Spleen (tissue), 11 donors: ENCODE measurements around the gene SYCN. TPM values are rescaled to one million over a fixed set of nuclear protein-coding genes. Genes with fewer than 3 reads are reported as not detected.

ENCODE experiments used
- DNase-seq: peaks from one replicate; pipeline ENCODE4 v3.0.0-alpha.2; 2020
- H3K27ac ChIP-seq, 8 donors: fragments of 200-600 bp; sonication (generic) in 7 of 8; 1 replicate in 4 of 8; 2 replicates in 4 of 8; pipeline versions ENCODE4 v1.5.0 to v1.8.0; 2016 to 2021; ENCODE audit warnings: inconsistent platforms in 4 of 8, mild to moderate bottlenecking in 4 of 8, moderate library complexity in 1 of 8
- H3K27me3 ChIP-seq, 7 donors: fragments of 200-600 bp; sonication (generic) in 6 of 7; replicated peaks in 1 of 7; 1 replicate in 4 of 7; 2 replicates in 3 of 7; pipeline versions ENCODE4 v1.5.0 to v1.8.0; 2016 to 2021; ENCODE audit warnings: inconsistent platforms in 3 of 7, mild to moderate bottlenecking in 1 of 7
- H3K36me3 ChIP-seq, 6 donors: fragments of 200-600 bp; sonication (generic) in 5 of 6; 1 replicate in 4 of 6; 2 replicates in 2 of 6; pipeline versions ENCODE4 v1.5.0 to v1.8.0; 2016 to 2021; ENCODE audit warnings: inconsistent platforms in 2 of 6
- H3K4me1 ChIP-seq, 6 donors: fragments of 200-600 bp; sonication (generic) in 5 of 6; 1 replicate in 3 of 6; 2 replicates in 3 of 6; pipeline versions ENCODE4 v1.5.0 to v1.8.0; 2016 to 2021; ENCODE audit warnings: inconsistent platforms in 3 of 6
- H3K4me3 ChIP-seq, 8 donors: fragments of 200-600 bp; sonication (generic) in 7 of 8; 1 replicate in 4 of 8; 2 replicates in 4 of 8; pipeline versions ENCODE4 v1.5.0 to v1.8.0; 2016 to 2021; ENCODE audit warnings: inconsistent platforms in 4 of 8, mild to moderate bottlenecking in 4 of 8, moderate library complexity in 2 of 8
- H3K9me3 ChIP-seq, 8 donors: fragments of 200-600 bp; sonication (generic) in 7 of 8; 1 replicate in 4 of 8; 2 replicates in 4 of 8; pipeline versions ENCODE4 v1.5.0 to v1.8.0; 2016 to 2021; ENCODE audit warnings: inconsistent platforms in 4 of 8
- CTCF ChIP-seq, 11 experiments: fragments of 200-600 bp in 7 of 11; fragments of 450-650 bp in 4 of 11; sonication (generic) in 4 of 11; IDR thresholded peaks in 8 of 11; conservative IDR thresholded peaks in 3 of 11; 1 replicate in 7 of 11; 2 replicates in 4 of 11; pipeline versions ENCODE4 v1.4.0 to v1.8.0; 2016 to 2021; ENCODE audit warnings: antibody characterized with exemption in 11 of 11, inconsistent platforms in 4 of 11, mild to moderate bottlenecking in 1 of 11
- POLR2A ChIP-seq, 3 donors: fragments of 450-650 bp; IDR thresholded peaks; one replicate each; pipeline ENCODE4 v1.5.1; 2017; ENCODE audit warnings: antibody characterized with exemption in 3 of 3, mild to moderate bottlenecking in 1 of 3
- POLR2AphosphoS5 ChIP-seq, 3 donors: sonication (generic); formaldehyde crosslinking; IDR thresholded peaks; one replicate each; pipeline ENCODE4 v1.5.1; 2017; ENCODE audit warnings: antibody characterized with exemption in 3 of 3
- WGBS, 5 donors: extraction: QIAGEN DNeasy Blood & Tissue Kit in 3 of 5; methylation state at CpG; one replicate each; pipeline versions ENCODE4 v1.1.5 to v1.1.7; 2013 to 2018; 5-methylcytosine and 5-hydroxymethylcytosine counted together
- intact Hi-C: fragments of 100-400 bp; cut with DNase I; formaldehyde crosslinking; loops from one replicate; pipeline ENCODE4 v1.15.0; 2023; ENCODE audit warnings: low total_unique reads
- polyA plus RNA-seq, 3 donors: library from polyadenylated mRNA; stranded (reverse); fragments of 200-250 nt; gene quantifications; one replicate each; pipeline ENCODE4 v1.2.1, GENCODE V29; 2013
- total RNA-seq, 7 donors: library from RNA; depleted of rRNA in 3 of 7; stranded (reverse); fragments of >200 nt in 3 of 7; fragmentation: NEBNext Ultra II Directional in 4 of 7; extraction: Animal tissue kit (Norgen Biotek cat#: 25700) in 4 of 7; gene quantifications; one replicate each; pipeline versions ENCODE4 v1.1.0 to v1.2.1, GENCODE V29; 2016 to 2021
- donor health status: healthy with polysubstance abuse.
- donor health status: DM: no; HTN: no; CAD: no; lungs with moderate emphysema.
- donor health status: DM: no; HTN: no; CAD: no.
- donor health status: Bipolar disorder and iron deficiency.
- donor health status: healthy.
- donor health status: DM: no; HTN: no; CAD: no.
- donor health status: DM: yes; HTN: yes; CAD: no.

The SYCN gene
- total and polyA plus RNA-seq, 10 donors: not detected

DNA sequence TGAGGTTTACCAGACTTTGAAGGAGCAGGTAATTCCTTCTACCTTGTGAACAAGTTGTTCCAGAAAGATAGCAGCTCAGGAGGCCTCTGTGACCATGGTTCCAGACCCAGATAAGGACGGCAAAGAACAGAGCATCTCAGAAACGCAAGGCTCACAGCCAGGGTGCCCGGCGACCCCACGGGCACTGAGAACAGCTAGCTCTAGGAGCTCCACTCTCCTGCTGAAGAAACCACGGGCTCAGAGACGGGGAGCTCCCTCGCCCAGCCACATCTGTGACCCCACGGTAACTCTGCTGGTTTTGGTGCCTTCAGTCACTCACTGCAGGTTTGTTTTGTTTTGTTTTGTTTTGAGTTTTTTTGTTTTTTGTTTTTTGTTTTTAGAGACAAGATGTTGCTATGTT is 23.3 kb downstream of the SYCN start:
- WGBS, 5 donors: 84 to 90% (median 88%) methylated on average over 9 of the region's 9 CpGs
- intact Hi-C loops: loop anchor here (10.0 kb wide), 1 partner anchor 56 kb away; the partner anchor contains the start of gene PAK4
- H3K27ac ChIP-seq: no peak overlapping the region
- no peak for TF ChIP-seq CTCF (IDR thresholded peaks at IDR 0.05 in 8 of 11, conservative IDR thresholded peaks at IDR 0.05 in 3 of 11)
- no peak for TF ChIP-seq POLR2AphosphoS5 (IDR thresholded peaks at IDR 0.05)
- no peak for TF ChIP-seq POLR2A (IDR thresholded peaks at IDR 0.05)
- no peaks in the 10 kb centered on the region for H3K4me1 ChIP-seq
- H3K9me3 ChIP-seq: no peaks in the 10 kb centered on the region
- H3K36me3 ChIP-seq: peaks cover 0 to 55% (median 39%) of the 10 kb centered on the region in 6 donors
- H3K4me3 ChIP-seq: no peak overlapping the region
- H3K27me3 ChIP-seq: no peaks in the 10 kb centered on the region
- DNase-seq: no peak

DNA sequence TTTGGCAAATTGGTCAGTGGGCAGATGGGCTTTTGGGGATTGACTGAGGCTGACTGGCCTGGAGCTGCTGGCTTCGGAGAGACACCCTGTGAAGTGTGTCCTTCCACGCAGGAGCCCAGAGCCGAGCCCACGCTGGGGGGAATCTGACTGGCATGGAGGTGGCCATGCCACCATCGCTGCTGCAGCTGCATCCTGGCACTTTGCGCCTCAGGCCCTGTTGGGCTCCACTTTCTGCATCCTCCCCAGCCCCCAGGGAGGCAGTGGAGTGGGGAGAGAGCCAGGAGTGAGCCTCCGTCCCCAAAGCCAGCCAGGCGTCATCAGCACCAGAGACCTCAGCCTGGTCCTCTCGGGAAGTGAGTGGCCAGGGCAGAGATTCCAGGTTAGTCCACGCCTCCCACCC is 24.3 kb downstream of the SYCN start:
- 84 to 90% (median 87%) methylated on average over 5 to 10 of the region's 10 CpGs for WGBS, 5 donors
- TF ChIP-seq POLR2A (IDR thresholded peaks at IDR 0.05) (no peak), POLR2AphosphoS5 (IDR thresholded peaks at IDR 0.05) (peak in 1 of 3 donors; percentile 25)
- peak; percentile 55 for DNase-seq
- intact Hi-C loops: loop anchor here (10.0 kb wide), 1 partner anchor 55 kb away; the partner anchor contains the start of gene PAK4
- no peaks in the 10 kb centered on the region for H3K9me3 ChIP-seq
- H3K27ac ChIP-seq: no peak overlapping the region
- no peaks in the 10 kb centered on the region for H3K27me3 ChIP-seq
- peaks cover 0 to 65% (median 47%) of the 10 kb centered on the region in 6 donors for H3K36me3 ChIP-seq
- no peaks in the 10 kb centered on the region for H3K4me1 ChIP-seq
- no peak overlapping the region for H3K4me3 ChIP-seq

GRCh38 chr19:39178296-39179006 is 25.6 kb downstream of the SYCN start:
- no peak for DNase-seq
- Histone ChIP-seq H3K4me3 (no peak overlapping the region), H3K9me3 (no peaks in the 10 kb centered on the region), H3K36me3 (peaks cover 0 to 78% (median 59%) of the 10 kb centered on the region in 6 donors), H3K27ac (no peak overlapping the region), H3K27me3 (no peaks in the 10 kb centered on the region), H3K4me1 (no peaks in the 10 kb centered on the region)
- intact Hi-C loops: no loop called here
- WGBS, 5 donors: 90 to 95% (median 94%) methylated on average over 18 to 30 of the region's 30 CpGs
- peak in 1 of 3 donors; percentile 4 for TF ChIP-seq POLR2AphosphoS5 (IDR thresholded peaks at IDR 0.05)
- TF ChIP-seq CTCF (IDR thresholded peaks at IDR 0.05 in 8 of 11, conservative IDR thresholded peaks at IDR 0.05 in 3 of 11): no peak

DNA sequence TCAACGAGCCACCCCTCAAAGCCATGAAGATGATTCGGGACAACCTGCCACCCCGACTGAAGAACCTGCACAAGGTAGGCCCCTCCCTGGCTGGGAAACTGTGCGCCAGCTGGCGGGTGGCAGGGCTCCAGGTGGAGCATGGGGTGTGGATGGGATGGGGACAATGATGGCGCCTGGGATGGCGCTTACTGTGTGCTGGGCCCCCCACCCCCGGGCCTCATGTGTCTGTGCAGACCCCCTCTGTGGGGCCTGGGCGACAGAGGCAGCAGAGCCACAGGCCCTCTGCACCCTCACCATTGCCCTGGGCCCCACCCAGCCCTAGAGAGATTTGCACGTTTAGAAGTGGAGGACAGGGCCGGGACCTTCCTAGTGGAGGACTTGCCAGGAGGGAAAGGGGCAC is 26.3 kb downstream of the SYCN start:
- 93 to 100% (median 95%) methylated on average over 5 to 11 of the region's 11 CpGs for WGBS, 5 donors
- no peaks in the 10 kb centered on the region for H3K27me3 ChIP-seq
- TF ChIP-seq POLR2A (IDR thresholded peaks at IDR 0.05) (no peak), CTCF (IDR thresholded peaks at IDR 0.05 in 8 of 11, conservative IDR thresholded peaks at IDR 0.05 in 3 of 11) (no peak), POLR2AphosphoS5 (IDR thresholded peaks at IDR 0.05) (no peak)
- no peak overlapping the region for H3K27ac ChIP-seq
- no peak overlapping the region for H3K4me3 ChIP-seq
- intact Hi-C loops: no loop called here
- H3K4me1 ChIP-seq: no peaks in the 10 kb centered on the region
- peaks cover 0 to 85% (median 65%) of the 10 kb centered on the region in 6 donors for H3K36me3 ChIP-seq
- no peak for DNase-seq
- no peaks in the 10 kb centered on the region for H3K9me3 ChIP-seq
